ENCODE results near the gene ARHGAP18.

GRCh38 chr6:129565811-129566210, 144.2 kb downstream of the ARHGAP18 start:
- TF ChIP-seq POLR2A (IDR thresholded peaks at IDR 0.05; ENCODE audit: low read depth, low read length) (no peak), POLR2AphosphoS5 (IDR thresholded peaks at IDR 0.05; ENCODE audit: low read depth, low read length) (no peak)

Measured in GM12892 (cell line).